Right lobe of liver (tissue), 6 donors: Measurements from ENCODE around the gene IPPK. TPM values are rescaled to one million over a fixed set of nuclear protein-coding genes. Genes with fewer than 3 reads are reported as not detected.

Experiments used
- ATAC-seq, 4 donors: fragments of 200-7000 bp; cut with Tn5 transposase; one replicate each; pipeline ENCODE4 v1.9.1; 2020; ENCODE audit warnings: mild to moderate bottlenecking in 4 of 4, moderate library complexity in 4 of 4
- DNase-seq, 3 donors: peaks; one replicate each; pipeline ENCODE4 v3.0.0-alpha.2; 2020
- H3K27ac ChIP-seq, 3 donors: fragments of 200-600 bp; one replicate each; pipeline ENCODE4 v1.8.0; 2022
- H3K27me3 ChIP-seq, 2 donors: fragments of 200-600 bp; one replicate each; pipeline ENCODE4 v1.8.0; 2022
- H3K36me3 ChIP-seq, 4 donors: fragments of 200-600 bp; sonication (generic) in 1 of 4; one replicate each; pipeline versions ENCODE4 v1.5.1 to v1.8.0; 2017 to 2022; ENCODE audit warnings: control low read depth in 1 of 4
- H3K4me1 ChIP-seq, 4 donors: fragments of 200-600 bp; sonication (generic) in 1 of 4; one replicate each; pipeline versions ENCODE4 v1.5.1 to v1.8.0; 2017 to 2022; ENCODE audit warnings: control low read depth in 1 of 4
- H3K4me3 ChIP-seq, 3 donors: fragments of 200-600 bp; one replicate each; pipeline ENCODE4 v1.8.0; 2022
- H3K9me3 ChIP-seq, 4 donors: fragments of 200-600 bp; sonication (generic) in 1 of 4; one replicate each; pipeline versions ENCODE4 v1.5.1 to v1.8.0; 2017 to 2022; ENCODE audit warnings: control low read depth in 1 of 4
- POLR2A ChIP-seq: fragments of 450-650 bp; IDR thresholded peaks from one replicate; pipeline ENCODE4 v1.6.1; 2017; ENCODE audit warnings: antibody characterized with exemption, mild to moderate bottlenecking
- WGBS: methylation state at CpG from one replicate; pipeline ENCODE4 v1.1.6; 2018; ENCODE audit warnings: low coverage, low lambda C conversion rate; ENCODE audit not compliant: insufficient coverage; ENCODE audit errors: missing lambda C conversion rate; 5-methylcytosine and 5-hydroxymethylcytosine counted together
- intact Hi-C, 2 donors: fragments of 100-400 bp; cut with DNase I; formaldehyde crosslinking; loops; one replicate each; pipeline versions ENCODE4 v1.11.2 to v1.14.1; 2022
- total RNA-seq, 6 experiments: library from RNA; depleted of rRNA in 2 of 6; stranded (reverse); fragments of >200 nt in 2 of 6; fragmentation: NEBNext Ultra II Directional in 3 of 6; extraction: Animal tissue kit (Norgen Biotek cat#: 25700) in 3 of 6; gene quantifications; one replicate each; pipeline versions ENCODE4 v1.1.0 to v1.2.4, GENCODE V29; 2016 to 2023
- TF ChIP-seq, protein P1 (sequence below), 4 donors: fragments of 200-600 bp in 3 of 4; fragments of 450-650 bp in 1 of 4; IDR thresholded peaks; one replicate each; pipeline versions ENCODE4 v1.5.1 to v1.8.0; 2016 to 2022; ENCODE audit warnings: antibody characterized with exemption in 4 of 4, mild to moderate bottlenecking in 2 of 4
- donor health status: DM: no; HTN: yes; CAD: no.
- donor health status: DM: no; HTN: no; CAD: no.
- donor health status: DM: no; HTN: no; CAD: no.
- donor health status: DM: no; HTN: yes; CAD: no.
- donor health status: DM: no; HTN: yes; CAD: no.

The IPPK gene
- total RNA-seq, 6 experiments from 2014 or later = 2.4 to 4.9 (median 3.7) TPM

DNA sequence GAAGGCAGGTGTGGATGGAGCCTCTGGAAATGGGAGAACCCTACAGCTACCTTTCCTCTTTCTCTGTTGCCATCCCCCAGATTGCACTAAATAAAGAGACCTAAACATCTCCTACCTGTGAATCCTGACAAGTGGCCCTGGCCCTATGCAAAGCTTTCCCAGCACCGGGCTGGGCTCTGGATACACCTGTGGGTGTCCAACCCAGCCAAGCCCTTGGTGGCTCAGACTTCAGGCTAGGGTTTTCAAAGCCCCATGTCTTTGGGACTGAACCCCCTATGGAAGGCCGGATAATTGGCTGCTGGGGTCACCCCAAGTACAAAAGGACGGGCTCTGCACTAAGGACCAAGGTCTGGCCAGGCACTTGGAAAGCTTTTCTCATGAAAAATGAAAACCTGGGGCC is 44.1 kb upstream of the IPPK start:
- DNase-seq = no peak
- intact Hi-C loops = no loop called here
- peaks cover 0 to 49% (median 12%) of the 10 kb centered on the region in 4 donors for H3K36me3 ChIP-seq
- H3K4me3 ChIP-seq = no peak overlapping the region
- H3K27me3 ChIP-seq = no peaks in the 10 kb centered on the region
- no peak for TF ChIP-seq POLR2A
- TF ChIP-seq, protein P1, sequence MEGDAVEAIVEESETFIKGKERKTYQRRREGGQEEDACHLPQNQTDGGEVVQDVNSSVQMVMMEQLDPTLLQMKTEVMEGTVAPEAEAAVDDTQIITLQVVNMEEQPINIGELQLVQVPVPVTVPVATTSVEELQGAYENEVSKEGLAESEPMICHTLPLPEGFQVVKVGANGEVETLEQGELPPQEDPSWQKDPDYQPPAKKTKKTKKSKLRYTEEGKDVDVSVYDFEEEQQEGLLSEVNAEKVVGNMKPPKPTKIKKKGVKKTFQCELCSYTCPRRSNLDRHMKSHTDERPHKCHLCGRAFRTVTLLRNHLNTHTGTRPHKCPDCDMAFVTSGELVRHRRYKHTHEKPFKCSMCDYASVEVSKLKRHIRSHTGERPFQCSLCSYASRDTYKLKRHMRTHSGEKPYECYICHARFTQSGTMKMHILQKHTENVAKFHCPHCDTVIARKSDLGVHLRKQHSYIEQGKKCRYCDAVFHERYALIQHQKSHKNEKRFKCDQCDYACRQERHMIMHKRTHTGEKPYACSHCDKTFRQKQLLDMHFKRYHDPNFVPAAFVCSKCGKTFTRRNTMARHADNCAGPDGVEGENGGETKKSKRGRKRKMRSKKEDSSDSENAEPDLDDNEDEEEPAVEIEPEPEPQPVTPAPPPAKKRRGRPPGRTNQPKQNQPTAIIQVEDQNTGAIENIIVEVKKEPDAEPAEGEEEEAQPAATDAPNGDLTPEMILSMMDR (IDR thresholded peaks at IDR 0.05) = no peak
- H3K9me3 ChIP-seq = no peaks in the 10 kb centered on the region
- H3K27ac ChIP-seq = no peak overlapping the region
- WGBS = no CpG with 5 or more reads among the region's 3 CpGs
- no peak for ATAC-seq
- no peaks in the 10 kb centered on the region for H3K4me1 ChIP-seq

- TF ChIP-seq POLR2A = no peak
- TF ChIP-seq, protein P1 (IDR thresholded peaks at IDR 0.05) = no peak
- H3K27me3 ChIP-seq = no peaks in the 10 kb centered on the region
- DNase-seq (no peak), ATAC-seq (no peak)
- H3K36me3 ChIP-seq = peaks cover 0 to 44% (median 12%) of the 10 kb centered on the region in 4 donors
- no peak overlapping the region for H3K27ac ChIP-seq
- H3K4me1 ChIP-seq = no peaks in the 10 kb centered on the region
- H3K4me3 ChIP-seq = no peak overlapping the region
- H3K9me3 ChIP-seq = no peaks in the 10 kb centered on the region
- intact Hi-C loops = no loop called here
- WGBS = 82% methylated on average over 13 of the region's 15 CpGs
Observed at GRCh38 chr9:92713528-92713927, 43.6 kb upstream of the IPPK start.

DNA sequence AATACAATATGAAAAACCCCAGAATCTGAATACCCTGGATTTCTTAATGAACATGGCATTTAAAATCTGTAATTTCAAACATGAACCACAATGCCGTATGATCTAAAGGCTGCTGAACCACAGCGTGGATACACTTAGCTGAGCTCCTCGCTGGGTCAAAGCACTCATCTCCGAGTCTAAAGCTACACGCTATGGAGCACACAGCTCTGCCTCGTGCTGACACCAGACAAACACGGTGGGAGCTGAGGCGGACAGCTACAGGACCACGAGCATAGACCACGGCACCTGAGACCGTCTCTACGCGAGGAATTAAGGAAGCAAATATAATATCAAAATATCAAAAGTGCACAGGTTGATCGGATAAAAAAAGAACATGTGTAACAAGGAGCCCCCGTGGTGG is 42.8 kb upstream of the IPPK start:
- no peak overlapping the region for H3K27ac ChIP-seq
- DNase-seq (no peak), ATAC-seq (no peak)
- H3K9me3 ChIP-seq = no peaks in the 10 kb centered on the region
- intact Hi-C loops = no loop called here
- peaks cover 0 to 39% (median 9%) of the 10 kb centered on the region in 4 donors for H3K36me3 ChIP-seq
- WGBS = 90% methylated on average over 15 of the region's 15 CpGs
- TF ChIP-seq POLR2A = no peak
- TF ChIP-seq, protein P1 (IDR thresholded peaks at IDR 0.05) = no peak
- H3K4me3 ChIP-seq = no peak overlapping the region
- no peaks in the 10 kb centered on the region for H3K27me3 ChIP-seq
- H3K4me1 ChIP-seq = no peaks in the 10 kb centered on the region

GRCh38 chr9:92711844-92712243 is 41.9 kb upstream of the IPPK start:
- H3K9me3 ChIP-seq = no peaks in the 10 kb centered on the region
- H3K36me3 ChIP-seq = peaks cover 0 to 32% (median 8%) of the 10 kb centered on the region in 4 donors
- intact Hi-C loops = no loop called here
- no peaks in the 10 kb centered on the region for H3K27me3 ChIP-seq
- no peak for DNase-seq
- no peak overlapping the region for H3K4me3 ChIP-seq
- H3K4me1 ChIP-seq = no peaks in the 10 kb centered on the region
- peak; percentile 19 to 43 (median 24) for ATAC-seq
- TF ChIP-seq, protein P1 (IDR thresholded peaks at IDR 0.05) = no peak
- no peak for TF ChIP-seq POLR2A
- WGBS = 47% methylated on average over 6 of the region's 6 CpGs
- H3K27ac ChIP-seq = no peak overlapping the region

DNA sequence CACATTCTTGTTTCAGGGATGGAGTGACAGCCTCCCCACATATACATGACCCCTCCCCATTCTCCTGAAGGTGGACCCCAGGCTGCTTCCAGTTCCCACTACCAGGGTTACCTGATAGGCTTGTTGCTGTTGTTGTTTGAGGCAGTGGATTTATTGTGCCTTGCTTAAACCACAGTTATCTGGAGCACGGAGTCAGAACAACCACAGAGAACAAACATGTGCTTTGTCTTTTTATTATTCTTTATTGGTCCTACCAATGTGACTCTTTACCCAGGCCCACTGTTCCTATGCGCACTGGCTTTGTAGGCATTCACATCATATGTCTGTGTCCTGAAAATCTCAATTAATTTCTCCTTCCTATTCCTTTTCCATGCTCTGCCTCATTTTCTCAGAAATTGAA is 41.2 kb upstream of the IPPK start:
- H3K4me3 ChIP-seq = no peak overlapping the region
- WGBS = 42% methylated on average over 2 of the region's 2 CpGs
- H3K27me3 ChIP-seq = no peaks in the 10 kb centered on the region
- no peak for DNase-seq
- ATAC-seq = no peak
- intact Hi-C loops = no loop called here
- no peak for TF ChIP-seq POLR2A
- TF ChIP-seq, protein P1 (IDR thresholded peaks at IDR 0.05) = no peak
- H3K4me1 ChIP-seq = no peaks in the 10 kb centered on the region
- H3K9me3 ChIP-seq = no peaks in the 10 kb centered on the region
- no peak overlapping the region for H3K27ac ChIP-seq
- H3K36me3 ChIP-seq = peaks cover 0 to 31% (median 8%) of the 10 kb centered on the region in 4 donors
